ENCODE data around the gene SHC2.

DNA sequence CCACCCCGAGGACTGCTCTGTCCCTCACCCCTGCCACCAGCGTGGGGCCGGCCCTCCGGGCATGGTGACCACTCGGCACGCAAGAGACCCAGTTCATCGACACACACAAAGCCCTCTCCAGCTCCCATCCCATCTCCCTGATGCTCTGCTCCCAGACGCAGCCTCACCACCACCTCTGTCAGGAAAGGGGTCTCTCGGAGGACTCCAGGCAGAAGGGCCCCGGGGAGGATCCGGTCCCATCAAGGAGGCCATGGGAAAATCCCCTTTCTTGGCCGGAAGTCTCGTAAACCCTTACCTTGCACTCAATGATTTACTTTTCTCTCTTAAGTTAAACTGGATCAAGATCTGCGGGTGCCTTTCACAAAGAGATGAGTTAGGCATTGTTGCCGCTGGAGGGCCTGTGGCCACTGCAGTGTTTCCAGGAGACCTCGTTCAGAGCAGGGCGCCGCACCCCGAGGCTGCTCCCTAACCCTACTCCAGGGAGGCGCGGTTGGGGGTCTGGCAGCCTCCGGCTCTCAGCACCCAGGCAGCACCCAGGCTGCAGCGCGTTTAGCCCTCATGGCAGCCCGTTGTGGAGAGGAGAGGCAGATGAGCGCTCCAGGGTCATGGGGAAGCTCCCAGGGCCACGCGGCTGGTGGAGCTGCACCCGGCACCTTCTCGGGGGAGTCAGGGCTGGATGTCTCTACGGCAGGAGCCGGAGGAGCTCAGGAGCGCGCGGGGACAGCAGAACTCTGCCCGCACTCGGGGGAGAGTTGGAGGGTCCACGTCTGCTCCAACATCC is 82.8 kb downstream of the SHC2 start:
- TF ChIP-seq, protein P1, sequence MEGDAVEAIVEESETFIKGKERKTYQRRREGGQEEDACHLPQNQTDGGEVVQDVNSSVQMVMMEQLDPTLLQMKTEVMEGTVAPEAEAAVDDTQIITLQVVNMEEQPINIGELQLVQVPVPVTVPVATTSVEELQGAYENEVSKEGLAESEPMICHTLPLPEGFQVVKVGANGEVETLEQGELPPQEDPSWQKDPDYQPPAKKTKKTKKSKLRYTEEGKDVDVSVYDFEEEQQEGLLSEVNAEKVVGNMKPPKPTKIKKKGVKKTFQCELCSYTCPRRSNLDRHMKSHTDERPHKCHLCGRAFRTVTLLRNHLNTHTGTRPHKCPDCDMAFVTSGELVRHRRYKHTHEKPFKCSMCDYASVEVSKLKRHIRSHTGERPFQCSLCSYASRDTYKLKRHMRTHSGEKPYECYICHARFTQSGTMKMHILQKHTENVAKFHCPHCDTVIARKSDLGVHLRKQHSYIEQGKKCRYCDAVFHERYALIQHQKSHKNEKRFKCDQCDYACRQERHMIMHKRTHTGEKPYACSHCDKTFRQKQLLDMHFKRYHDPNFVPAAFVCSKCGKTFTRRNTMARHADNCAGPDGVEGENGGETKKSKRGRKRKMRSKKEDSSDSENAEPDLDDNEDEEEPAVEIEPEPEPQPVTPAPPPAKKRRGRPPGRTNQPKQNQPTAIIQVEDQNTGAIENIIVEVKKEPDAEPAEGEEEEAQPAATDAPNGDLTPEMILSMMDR (IDR thresholded peaks at IDR 0.05; ENCODE audit: poor library complexity), result no peak
- no peak for TF ChIP-seq EZH2phosphoT487 (IDR thresholded peaks at IDR 0.05; ENCODE audit: low read depth, severe bottlenecking, unreplicated experiment)

All from hepatocyte (in vitro differentiated cells).